GM19467 (cell line): ENCODE measurements around the gene VSIG10.
A peak's percentile ranks its signal among the peaks of the same experiment; 100 is the strongest.
"Not testable (repeated sequence)": the region's sequence is repeated elsewhere in the genome, so short reads cannot be mapped to it uniquely, and the experiment has no call there.

ENCODE experiments used
- ATAC-seq: cut with Tn5 transposase; IDR thresholded peaks from one replicate; pipeline ENCODE4 v1.9.1; 2021; ENCODE audit warnings: mild to moderate bottlenecking, moderate library complexity; ENCODE audit not compliant: unreplicated experiment

Gene VSIG10

GRCh38 chr12:118103601-118104382, at the start of gene VSIG10:
VSIG10 (minus strand) TSS chr12:118104011; CDS start chr12:118103671, 340 bp downstream.
- ATAC-seq: no peak

- no peak for ATAC-seq
Measured at GRCh38 chr12:118151755-118152154, 47.9 kb upstream of the VSIG10 start.

GRCh38 chr12:118150625-118151024, 46.8 kb upstream of the VSIG10 start:
- ATAC-seq: no peak

- ATAC-seq: no peak
Measured at GRCh38 chr12:118148287-118148686, 44.5 kb upstream of the VSIG10 start.

GRCh38 chr12:118145798-118146156, 42.0 kb upstream of the VSIG10 start:
- ATAC-seq: no peak

GRCh38 chr12:118145113-118145797, 41.4 kb upstream of the VSIG10 start:
- ATAC-seq: no peak

GRCh38 chr12:118144499-118144898, 40.7 kb upstream of the VSIG10 start:
- ATAC-seq: no peak

GRCh38 chr12:118140825-118141224, 37.0 kb upstream of the VSIG10 start:
- ATAC-seq: no peak

GRCh38 chr12:118137148-118137678, 33.4 kb upstream of the VSIG10 start:
- ATAC-seq: no peak

GRCh38 chr12:118136559-118137003, 32.8 kb upstream of the VSIG10 start:
- ATAC-seq: peak; percentile 28

GRCh38 chr12:118135788-118136558, 32.2 kb upstream of the VSIG10 start, which contains the start of gene PEBP1:
PEBP1 (plus strand) TSS chr12:118136124; CDS start chr12:118136210, 86 bp downstream.
- peak; percentile 96 for ATAC-seq

- not testable (repeated sequence) for ATAC-seq
Measured at GRCh38 chr12:118129436-118129835, 25.6 kb upstream of the VSIG10 start.

- ATAC-seq: no peak
Measured at GRCh38 chr12:118127867-118128266, 24.1 kb upstream of the VSIG10 start.

- ATAC-seq: no peak
Measured at GRCh38 chr12:118126119-118126757, 22.4 kb upstream of the VSIG10 start.

GRCh38 chr12:118125743-118126118, 21.9 kb upstream of the VSIG10 start:
- ATAC-seq: no peak

- ATAC-seq: no peak
Measured at GRCh38 chr12:118124333-118124874, 20.6 kb upstream of the VSIG10 start.

- no peak for ATAC-seq
Measured at GRCh38 chr12:118122264-118122663, 18.5 kb upstream of the VSIG10 start.

GRCh38 chr12:118120579-118121363, 17.0 kb upstream of the VSIG10 start:
- ATAC-seq: no peak

GRCh38 chr12:118119449-118119879, 15.7 kb upstream of the VSIG10 start:
- no peak for ATAC-seq

- ATAC-seq: no peak
Measured at GRCh38 chr12:118109088-118109487, 5.3 kb upstream of the VSIG10 start.
